Colon (tissue), 2 donors: ENCODE results near the gene ZNG1A.
"Not testable (repeated sequence)": the region's sequence is repeated elsewhere in the genome, so short reads cannot be mapped to it uniquely, and the experiment has no call there.

Experiments used
- FAIRE-seq: peaks from 2 replicates; lab custom pipeline; 2012; peaks lifted over from hg19 to GRCh38; lab: Jason Lieb, UNC
- donor health status: control.
- donor health status: control.

ZNG1A gene

DNA sequence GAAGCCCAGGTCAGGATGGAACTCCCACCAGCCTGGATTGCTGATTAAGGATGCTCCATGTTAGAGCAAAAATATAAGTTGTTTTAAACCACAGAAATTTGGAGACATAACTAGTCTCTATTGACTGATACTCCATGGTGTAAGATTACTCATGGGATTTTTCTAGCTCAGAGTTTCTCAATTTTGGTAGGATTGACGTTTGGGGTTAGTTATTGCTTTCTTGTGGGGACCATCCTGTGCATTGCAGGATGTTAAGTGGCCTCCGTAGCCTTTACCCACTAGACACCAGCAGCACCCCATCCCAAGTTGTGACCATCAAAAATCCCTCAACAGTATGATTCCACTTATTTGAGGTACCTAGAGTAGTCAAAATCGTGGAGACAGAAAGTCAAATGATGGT, 80.1 kb downstream of the ZNG1A start:
- not testable (repeated sequence) for FAIRE-seq

- not testable (repeated sequence) for FAIRE-seq
These were observed 83.9 kb downstream of the ZNG1A start for GRCh38 chr9:94992-95391.

GRCh38 chr9:94323-94722, 84.5 kb downstream of the ZNG1A start:
- not testable (repeated sequence) for FAIRE-seq

- not testable (repeated sequence) for FAIRE-seq
These were observed 84.9 kb downstream of the ZNG1A start for GRCh38 chr9:93909-94308.

GRCh38 chr9:90851-91250, 88.0 kb downstream of the ZNG1A start:
- FAIRE-seq, result not testable (repeated sequence)

GRCh38 chr9:88396-89037, 90.3 kb downstream of the ZNG1A start:
- not testable (repeated sequence) for FAIRE-seq

DNA sequence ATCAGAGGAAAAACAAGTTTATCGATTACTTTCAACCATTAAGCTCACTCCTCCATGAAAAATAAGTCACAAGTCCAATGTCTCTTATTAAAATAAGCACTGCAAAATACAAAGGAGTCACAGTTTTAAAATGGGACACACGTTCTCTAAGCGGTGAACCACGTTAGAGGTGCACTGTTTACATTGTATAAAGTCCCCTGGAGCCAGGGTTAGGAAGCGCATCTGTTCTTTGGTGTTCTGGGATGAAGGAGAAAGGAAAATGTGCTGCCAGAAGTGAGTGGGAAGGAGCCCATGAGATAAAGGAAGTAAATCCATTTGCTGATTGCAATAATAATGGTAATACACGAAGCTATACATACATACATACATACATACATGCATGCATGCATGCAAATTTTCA, 91.0 kb downstream of the ZNG1A start:
- not testable (repeated sequence) for FAIRE-seq

GRCh38 chr9:87105-87504, 91.8 kb downstream of the ZNG1A start:
- not testable (repeated sequence) for FAIRE-seq

DNA sequence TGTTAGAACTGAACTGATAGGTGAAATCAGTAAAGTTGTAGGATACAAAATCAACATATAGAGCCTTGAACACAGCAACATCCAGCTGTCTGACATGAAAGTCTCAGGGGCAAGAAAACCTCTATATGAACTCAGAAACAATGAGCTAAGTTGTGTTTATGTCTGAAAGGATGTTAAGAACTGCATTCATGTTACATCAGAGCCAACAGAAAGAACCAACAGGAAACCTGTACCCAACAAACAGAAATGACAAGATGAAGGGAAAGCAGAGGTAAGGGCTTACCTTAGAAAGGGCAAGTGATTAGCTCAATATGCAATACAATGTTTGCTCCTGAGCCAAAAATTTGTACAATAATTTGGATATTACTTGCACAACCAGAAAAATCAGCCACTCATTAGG, 92.2 kb downstream of the ZNG1A start:
- not testable (repeated sequence) for FAIRE-seq

- not testable (repeated sequence) for FAIRE-seq
These were observed 95.7 kb downstream of the ZNG1A start for GRCh38 chr9:82932-83689.

GRCh38 chr9:78333-78732, 100.5 kb downstream of the ZNG1A start:
- FAIRE-seq, result not testable (repeated sequence)

GRCh38 chr9:76389-76788, 102.5 kb downstream of the ZNG1A start:
- FAIRE-seq, result not testable (repeated sequence)

GRCh38 chr9:73900-74525, 104.8 kb downstream of the ZNG1A start:
- FAIRE-seq, result not testable (repeated sequence)

DNA sequence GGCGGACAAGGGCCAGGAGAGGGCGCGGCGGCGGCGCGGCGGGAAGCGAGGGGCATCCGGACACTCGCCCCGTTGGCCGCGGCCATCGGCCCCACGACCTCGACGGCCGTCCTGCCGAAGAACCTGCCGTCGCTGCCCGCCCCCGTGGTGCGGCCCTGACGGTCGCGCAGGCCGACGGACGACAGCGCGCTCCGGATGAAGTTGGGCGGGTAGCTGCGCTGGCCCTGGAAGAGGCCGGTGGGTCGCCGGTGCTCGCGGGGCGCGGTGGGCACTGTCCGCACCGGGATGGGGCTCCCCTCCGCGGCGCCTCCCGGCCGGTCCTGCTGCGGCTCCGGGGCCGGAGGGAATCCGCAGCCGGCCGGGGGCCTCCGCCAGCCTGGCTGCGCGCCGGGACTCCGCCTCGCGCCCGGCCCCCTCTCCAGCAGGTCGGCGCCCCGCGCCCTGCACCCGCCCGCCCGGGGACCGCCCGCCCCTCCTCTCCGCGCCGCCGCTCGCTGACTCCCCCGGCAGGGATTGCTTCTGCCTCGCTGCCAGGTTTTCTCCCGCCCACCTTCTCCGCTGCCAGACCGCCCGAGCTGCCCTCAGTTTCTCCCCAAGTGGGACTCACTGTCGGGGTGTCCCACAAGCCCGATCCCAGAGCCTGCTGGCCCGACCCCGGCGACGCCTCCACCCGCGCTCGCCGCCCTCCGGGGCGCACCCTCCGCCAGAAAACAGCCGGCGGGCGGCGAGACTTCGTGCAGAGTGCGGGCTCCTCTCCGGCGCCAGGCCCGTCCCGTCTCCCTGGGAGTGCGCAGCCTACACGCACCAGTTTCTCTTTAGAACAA, 105.6 kb downstream of the ZNG1A start:
- FAIRE-seq, result not testable (repeated sequence)
